ENCODE data around the gene CSF3R.
"Not testable (repeated sequence)": the region's sequence is repeated elsewhere in the genome, so short reads cannot be mapped to it uniquely, and the experiment has no call there.

Gene CSF3R

DNA sequence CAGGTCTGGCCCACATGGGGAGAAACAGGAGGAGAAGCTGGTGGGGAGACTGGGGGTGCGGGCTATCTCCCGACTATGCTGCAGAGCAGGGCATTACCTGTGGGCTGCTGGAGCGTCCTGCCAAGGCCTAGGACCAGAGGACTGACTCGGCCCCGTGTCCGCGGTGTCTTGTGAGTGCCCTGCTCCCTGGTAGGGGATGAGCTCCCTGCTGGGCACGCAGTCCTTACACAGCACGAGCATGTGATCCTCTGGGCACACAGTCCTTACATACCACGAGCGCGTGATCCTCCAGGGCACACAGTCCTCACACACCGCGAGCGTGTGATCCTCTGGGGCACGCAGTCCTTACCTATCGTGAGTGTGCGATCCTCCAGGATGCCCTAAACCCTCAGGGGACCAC, 31.8 kb upstream of the CSF3R start:
- in situ Hi-C loops (cut with HindIII; ENCODE audit: low sequenced_read_pairs), result no loop called here

DNA sequence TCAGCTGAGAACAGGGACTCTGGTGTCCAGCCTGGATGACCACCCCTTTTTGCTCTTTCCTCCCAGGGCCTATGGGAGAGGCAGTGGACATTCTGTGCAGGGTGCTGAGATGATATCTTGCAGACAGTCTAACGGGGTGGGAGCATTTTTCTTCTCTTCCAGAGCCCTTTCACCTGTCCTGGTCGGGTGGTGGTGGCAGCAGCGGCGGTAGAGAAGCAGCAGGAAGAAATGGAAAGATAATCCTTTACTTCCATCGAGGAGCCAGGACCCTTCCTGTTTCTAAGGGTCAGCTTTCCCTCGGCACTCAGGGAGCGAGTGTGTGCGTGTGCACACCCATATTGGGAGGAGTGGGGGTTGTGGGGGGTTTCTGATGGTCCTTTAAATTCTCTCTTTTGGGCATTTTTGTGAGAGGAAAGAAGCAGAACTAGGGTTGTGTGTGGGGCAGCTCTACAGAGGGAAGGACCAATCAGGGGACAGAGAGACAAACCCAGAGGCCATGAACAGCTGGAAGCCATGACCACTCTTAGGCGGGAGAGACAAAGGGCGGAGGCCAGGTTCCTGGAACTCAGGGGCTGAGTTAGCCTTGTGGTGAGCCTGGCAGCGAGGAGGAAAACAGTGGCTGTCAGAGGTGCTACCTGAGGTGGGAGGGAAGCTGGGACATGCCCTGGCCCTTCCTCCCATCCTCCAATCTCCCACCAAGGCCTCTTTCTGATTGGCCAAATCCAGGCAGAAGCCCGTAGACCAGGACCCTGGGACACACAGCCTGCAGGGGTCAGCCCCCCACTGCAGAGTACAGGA, 31.2 kb upstream of the CSF3R start:
- in situ Hi-C loops (cut with HindIII; ENCODE audit: low sequenced_read_pairs), result no loop called here

DNA sequence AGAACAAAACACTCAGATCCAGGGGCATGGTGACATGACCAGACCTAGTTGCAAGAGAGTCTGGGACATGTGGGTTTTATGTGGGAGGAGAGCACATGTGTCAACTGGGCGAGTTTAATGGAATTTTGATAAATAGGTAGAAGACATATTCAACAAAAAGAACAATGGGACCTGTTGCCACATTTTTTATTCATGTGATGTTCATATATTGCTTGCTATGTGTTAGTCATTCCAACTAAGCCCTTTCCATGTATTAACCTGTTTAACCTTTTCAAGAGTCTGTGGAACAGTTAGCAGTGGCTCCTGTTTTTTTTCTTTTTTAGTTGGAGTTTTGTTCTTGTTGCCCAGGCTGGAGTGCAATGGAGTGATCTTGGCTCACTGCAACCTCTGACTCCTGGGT, 30.1 kb upstream of the CSF3R start:
- in situ Hi-C loops (cut with HindIII; ENCODE audit: low sequenced_read_pairs), result no loop called here

DNA sequence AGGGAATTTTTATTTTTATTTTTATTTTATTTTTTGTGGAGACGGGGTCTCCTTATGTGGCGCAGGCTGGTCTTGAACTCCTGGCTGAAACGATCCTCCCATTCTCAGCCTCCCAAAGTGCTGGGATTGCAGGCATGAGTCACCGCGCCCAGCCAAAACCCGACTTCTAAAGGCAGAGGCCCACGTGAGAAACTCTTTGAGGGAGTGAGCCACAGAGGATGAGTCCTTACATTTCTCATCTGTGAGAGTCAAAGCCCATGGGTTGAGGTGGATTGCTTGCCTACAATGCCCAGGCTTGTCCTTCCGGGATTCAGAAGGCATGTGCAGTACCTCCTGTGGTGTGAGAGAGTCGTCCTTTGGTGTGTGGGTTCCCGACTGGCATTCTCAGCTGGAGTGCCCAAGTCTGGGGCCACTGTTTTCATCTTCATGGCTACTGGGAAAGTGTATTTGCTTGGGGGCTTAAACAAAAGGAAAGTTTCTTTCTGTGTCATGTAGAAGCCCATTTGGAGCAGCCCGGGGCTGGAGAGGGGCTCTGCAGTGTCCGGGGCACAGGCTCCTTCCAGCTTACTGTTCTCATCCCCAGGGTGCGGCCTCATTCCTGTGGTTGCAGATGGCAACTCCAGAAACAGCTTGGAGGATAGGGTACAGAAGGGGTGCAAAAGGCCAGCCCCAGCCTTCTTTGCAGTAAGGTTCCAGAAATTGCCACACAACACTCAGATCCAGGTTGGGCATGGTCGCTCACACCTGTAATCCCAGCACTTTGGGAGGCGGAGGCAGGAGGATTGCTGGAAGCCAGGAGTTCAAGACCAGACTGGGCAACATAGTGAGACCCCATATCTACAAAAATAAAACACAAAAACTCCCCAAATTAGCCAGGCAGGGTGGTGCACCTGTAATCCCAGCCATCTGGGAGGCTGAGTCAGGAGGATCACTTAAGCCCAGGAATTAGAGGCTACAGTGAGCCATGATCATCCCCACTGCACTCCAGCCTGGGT, 29.4 kb upstream of the CSF3R start:
- in situ Hi-C loops (cut with HindIII; ENCODE audit: low sequenced_read_pairs), result no loop called here

DNA sequence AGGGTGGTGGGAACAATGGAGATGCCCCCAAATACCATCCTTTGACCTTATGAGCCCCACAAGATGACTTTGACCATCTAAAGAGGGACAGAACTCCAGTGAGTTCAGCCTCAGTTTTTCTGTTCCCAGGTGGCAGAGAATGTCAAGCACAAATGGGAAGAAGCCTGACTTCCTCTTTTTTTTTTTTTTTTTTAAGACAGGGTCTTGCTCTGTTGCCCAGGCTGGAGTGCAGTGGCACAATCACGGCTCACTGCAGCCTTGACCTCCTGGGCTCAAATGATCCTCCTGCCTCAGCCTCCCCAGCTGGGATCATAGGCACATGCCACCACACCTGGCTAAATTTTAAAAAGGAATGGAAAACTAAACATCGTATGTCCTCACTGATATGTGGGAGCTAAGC, 28.5 kb upstream of the CSF3R start:
- in situ Hi-C loops (cut with HindIII; ENCODE audit: low sequenced_read_pairs), result not testable (repeated sequence)

DNA sequence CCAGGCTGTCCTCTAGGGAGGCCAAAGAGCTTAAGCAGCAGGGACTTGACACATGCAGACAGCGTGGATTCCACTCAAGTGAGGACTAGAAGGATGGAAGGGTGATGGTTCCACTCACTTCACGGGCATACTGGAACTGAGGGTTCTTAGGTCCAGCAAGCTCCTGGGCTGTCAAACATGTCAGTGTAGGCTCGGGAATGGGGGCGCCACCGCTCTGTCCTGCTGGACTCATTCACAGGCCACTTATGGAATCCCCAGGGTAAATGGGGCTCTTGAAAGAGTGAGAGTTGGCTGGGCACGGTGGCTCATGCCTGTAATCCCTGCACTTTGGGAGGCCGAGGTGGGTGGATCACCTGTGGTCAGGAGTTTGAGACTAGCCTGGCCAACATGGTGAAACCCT, 27.7 kb upstream of the CSF3R start:
- in situ Hi-C loops (cut with HindIII; ENCODE audit: low sequenced_read_pairs), result no loop called here

DNA sequence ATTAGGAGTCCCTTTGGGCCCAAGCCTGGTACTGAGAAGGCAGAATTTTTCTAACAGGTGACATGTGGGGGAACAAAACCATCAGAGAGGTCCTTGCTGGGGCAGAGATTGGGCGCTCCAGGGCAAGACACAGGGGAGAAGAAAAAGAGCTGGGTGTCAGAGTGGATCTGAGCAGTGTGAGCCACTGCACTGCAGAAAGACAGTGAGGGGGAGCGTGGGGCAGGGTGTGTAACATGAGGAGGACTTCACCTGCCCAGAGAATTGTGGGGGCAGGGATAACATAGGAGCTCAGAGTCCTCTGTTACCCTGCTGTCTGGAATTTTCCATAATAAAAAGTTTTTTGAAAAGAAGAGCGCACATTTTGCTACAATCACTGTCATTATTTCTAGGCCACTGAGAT, 25.5 kb upstream of the CSF3R start:
- in situ Hi-C loops (cut with HindIII; ENCODE audit: low sequenced_read_pairs), result no loop called here

DNA sequence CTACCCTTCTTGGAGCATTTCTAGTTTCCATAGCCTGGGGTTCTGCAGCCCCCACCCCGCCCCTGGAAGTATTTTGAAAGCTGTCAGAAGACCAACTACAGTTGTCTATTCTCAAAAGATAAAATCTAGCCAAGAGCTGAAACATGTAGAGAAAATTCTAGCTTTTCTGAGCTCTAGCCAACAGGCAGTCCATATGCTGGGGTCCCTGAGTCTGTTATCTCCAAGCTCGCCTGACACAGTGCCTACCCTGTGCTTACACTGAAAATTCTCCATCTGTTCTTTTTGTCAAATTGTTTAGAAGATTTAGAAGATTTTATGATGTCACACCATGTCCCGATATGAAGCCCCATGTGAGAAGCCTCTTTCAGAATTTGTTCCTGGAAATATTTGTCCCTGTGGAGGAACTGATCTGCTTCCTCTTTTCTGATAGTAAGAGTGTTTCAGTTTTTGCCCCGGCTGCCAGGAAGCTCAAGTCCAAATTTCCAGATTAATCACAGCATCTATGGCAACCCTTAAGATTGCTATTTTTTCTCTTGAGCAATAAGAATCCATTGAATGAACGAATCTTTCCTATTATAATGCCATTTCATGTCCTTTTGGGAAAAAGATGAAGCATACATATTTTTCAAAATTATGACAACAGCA, 23.7 kb upstream of the CSF3R start:
- in situ Hi-C loops (cut with HindIII; ENCODE audit: low sequenced_read_pairs), result no loop called here

DNA sequence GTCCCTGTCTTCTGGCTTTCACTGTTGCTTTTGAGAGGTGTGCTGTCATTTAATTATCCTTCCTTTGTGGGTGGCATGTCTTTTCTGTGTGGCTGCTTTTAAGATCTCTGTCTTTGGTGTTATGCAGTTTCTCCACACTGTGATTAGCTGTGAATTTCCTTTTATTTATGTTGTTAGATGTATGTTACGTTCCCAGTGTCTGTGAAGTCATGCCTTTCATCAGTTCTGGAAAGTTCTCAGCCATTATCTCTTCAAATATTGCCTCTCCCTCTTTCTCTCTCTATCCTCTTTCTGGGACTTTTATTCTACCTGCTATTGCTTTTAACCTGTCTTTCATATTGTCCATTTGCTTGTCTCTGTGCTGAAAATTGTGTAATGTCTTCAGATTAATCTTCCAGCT, 21.0 kb upstream of the CSF3R start:
- in situ Hi-C loops (cut with HindIII; ENCODE audit: low sequenced_read_pairs), result no loop called here

DNA sequence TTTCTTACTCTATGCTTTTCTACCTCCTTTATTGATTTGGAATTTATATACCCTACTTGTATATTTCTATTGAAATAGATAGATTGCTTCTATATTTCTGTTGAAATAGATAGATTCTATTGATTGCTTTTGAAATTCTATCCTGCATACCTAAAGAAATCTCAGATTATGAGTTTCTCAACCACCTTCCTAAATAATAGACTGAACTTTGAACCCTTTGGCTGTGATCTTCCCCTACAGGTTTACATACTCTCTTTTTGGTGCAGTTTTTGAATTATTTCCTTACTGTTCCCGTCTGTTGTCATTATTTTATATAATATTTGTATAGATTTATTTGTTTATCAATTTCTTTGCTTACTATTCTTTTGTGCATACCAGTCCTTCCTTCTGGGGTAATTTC, 20.4 kb upstream of the CSF3R start:
- in situ Hi-C loops (cut with HindIII; ENCODE audit: low sequenced_read_pairs), result no loop called here

DNA sequence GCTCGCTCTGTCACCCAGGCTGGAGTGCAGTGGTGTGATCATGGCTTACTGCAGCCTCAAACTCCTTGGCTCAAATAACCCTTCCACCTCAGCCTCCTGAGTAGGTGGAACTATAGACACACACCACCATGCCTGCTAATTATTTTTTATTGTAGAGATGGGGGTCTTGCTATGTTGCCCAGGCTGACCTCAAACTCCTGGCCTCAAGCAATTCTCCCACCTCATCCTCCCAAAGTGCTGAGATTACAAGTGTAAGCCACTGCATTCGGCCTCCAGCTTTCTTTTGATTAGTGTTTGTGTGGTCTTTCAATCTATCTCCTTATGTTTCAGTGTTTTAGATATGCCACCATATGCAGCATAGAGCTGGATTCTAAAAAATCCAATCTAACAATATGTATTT, 19.9 kb upstream of the CSF3R start:
- in situ Hi-C loops (cut with HindIII; ENCODE audit: low sequenced_read_pairs), result no loop called here

DNA sequence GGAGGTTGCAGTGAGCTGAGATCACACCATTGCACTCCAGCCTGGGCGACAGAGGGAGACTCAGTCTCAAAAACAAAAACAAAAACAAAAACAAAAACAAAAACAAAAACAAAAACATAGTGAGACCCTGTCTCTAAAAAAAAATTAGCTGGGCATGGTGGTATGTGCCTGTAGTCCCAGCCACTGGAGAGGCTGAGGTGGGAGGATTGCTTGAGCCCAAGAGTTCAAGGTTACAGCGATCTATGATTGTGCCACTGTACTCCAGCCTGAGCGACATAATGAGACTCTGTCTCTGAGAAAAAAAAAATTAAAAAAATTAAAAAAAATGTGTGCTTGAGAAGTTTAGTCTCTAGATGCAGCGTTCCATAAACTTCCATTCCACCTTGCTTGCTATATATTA, 19.2 kb upstream of the CSF3R start:
- in situ Hi-C loops (cut with HindIII; ENCODE audit: low sequenced_read_pairs), result not testable (repeated sequence)

DNA sequence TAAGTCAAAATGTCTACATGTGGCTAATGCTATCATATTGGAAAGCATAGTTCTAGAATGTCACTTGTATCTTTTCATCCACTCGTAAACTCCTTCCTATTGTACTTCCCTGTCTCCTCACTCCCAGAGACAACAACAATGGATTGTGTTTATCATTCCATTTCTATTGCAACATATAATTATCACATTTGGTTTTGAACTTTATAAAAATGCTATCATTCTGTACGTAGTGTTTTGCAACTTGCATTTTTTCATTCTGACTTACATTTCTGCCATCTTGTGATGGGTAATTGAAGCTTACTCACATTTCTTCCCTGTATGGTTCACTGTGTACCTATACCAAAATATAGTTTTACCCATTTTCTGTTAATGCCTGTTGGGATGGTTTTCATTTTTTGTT, 14.5 kb upstream of the CSF3R start:
- in situ Hi-C loops (cut with HindIII; ENCODE audit: low sequenced_read_pairs), result loop anchor here (5.0 kb wide), 1 partner anchor 55 kb away; no protein-coding TSS in a partner anchor

DNA sequence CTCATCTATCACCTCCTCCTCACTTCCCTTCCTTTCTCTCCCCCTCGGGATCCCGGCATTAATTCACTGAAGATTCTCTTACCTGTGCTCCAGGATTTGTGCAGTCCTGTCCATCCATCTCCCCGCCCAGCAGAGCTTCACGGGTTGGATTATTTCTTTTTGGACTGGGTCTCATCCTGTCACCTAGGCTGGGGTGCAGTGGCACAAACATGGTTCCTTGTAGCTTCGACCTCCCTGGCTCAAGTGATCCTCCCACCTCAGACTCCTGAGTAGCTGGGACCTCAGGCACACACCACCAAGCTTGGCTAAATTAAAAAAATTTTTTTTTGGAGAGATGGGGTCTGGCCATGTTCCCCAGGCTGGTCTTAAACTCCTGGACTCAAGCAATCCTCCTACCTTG, 12.3 kb upstream of the CSF3R start:
- in situ Hi-C loops (cut with HindIII; ENCODE audit: low sequenced_read_pairs), result loop anchor here (5.0 kb wide), 1 partner anchor 53 kb away; no protein-coding TSS in a partner anchor

DNA sequence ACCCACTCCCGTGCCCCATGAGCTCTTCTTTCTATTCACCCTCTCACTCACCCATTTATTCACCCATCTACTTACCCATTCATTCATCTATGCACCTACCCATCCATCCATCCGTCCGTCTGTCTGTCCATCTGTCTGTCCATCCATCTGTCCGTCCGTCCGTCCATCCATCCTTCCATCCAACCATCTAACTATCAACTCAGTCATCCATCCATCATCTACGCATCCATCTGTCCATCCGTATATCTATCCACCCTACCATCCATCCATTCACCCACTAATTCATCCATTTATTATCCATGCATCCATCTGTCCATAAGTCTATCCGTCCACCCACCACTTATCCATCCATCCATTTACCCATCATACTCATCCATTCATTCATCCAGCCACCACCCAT, 10.8 kb upstream of the CSF3R start:
- in situ Hi-C loops (cut with HindIII; ENCODE audit: low sequenced_read_pairs), result no loop called here

DNA sequence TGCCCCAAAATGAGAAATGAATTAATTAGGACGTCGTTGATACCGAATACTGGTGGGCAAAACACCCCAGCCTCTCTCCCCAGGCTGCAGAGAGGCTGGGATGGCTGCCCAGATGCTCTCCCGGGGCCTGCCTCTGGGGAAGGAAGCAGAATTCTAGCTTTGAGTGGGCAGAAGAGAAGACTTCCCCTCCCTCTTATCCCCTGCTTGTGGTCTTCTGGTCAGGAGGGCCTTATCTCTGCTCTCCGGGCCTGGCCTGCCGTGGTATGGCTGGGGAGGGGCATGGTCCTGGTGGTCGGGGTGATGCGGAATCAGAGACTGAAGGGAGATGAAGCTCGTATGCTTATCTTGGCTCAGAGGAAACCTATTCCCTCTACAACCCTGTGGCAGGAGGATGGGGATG, 9.8 kb upstream of the CSF3R start:
- in situ Hi-C loops (cut with HindIII; ENCODE audit: low sequenced_read_pairs), result no loop called here

DNA sequence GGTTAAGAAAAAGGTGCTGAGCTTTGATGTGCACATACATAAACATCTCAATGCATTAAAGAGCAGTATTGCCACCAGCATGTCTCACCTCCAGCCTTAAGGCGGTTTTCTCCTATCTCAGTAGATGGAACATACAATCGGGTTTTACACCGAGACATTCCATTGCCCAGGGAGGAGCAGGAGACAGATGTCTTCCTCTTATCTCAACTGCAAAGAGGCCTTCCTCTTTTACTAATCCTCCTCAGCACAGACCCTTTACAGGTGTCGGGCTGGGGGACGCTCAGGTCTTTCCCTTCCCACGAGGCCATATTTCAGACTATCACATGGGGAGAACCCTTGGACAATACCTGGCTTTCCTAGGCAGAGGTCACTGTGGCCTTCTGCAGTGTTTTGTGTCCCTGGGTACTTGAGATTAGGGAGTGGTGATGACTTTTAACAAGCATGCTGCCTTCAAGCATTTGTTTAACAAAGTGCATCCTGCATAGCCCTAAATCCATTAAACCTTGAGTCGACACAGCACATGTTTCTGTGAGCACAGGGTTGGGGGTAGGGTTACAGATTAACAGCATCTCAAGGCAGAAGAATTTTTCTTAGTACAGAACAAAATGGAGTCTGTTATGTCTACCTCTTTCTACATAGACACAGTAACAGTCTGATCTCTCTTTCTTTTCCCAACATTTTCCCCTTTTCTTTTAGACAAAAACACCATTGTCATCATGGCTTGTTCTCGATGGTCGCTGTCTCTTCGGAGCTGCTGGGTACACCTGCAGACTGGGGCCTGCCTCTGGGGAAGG, 6.7 kb upstream of the CSF3R start:
- in situ Hi-C loops (cut with HindIII; ENCODE audit: low sequenced_read_pairs), result not testable (repeated sequence)

DNA sequence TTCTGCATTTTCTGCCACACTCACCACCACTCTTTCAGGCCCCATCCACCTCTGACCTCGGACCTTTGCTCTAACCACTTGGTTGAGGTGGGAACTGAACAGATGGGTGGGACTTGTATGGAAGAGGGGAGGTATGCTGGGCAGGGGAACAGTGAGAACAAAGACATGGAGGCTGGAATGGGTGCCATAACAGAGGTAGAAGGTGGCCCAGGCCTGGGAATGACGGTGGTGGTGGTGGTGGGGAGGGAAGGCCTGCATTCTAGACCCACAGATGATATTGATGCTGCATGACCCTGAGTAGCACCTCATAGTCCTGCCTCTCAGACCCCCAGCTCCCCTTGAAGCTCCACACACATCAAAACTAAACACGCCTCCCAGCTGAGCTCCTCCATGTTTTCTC, 5.2 kb upstream of the CSF3R start:
- in situ Hi-C loops (cut with HindIII; ENCODE audit: low sequenced_read_pairs), result no loop called here

DNA sequence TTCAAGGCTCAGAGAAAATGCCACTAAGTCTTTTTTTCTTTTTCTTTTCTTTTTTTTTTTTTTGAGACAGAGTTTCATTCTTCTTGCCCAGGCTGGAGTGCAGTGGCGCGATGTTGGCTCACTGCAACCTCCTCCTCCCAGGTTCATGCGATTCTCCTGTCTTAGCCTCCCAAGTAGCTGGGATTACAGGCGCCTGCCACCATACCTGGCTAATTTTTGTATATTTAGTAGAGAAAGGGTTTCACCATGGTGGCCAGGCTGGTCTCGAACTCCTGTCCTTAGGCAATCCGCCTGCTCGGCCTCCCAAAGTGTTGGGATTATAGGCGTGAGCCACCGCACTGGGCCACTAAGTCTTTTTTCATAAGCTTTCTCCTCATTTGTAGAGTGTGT, 4.6 kb upstream of the CSF3R start:
- in situ Hi-C loops (cut with HindIII; ENCODE audit: low sequenced_read_pairs), result not testable (repeated sequence)

DNA sequence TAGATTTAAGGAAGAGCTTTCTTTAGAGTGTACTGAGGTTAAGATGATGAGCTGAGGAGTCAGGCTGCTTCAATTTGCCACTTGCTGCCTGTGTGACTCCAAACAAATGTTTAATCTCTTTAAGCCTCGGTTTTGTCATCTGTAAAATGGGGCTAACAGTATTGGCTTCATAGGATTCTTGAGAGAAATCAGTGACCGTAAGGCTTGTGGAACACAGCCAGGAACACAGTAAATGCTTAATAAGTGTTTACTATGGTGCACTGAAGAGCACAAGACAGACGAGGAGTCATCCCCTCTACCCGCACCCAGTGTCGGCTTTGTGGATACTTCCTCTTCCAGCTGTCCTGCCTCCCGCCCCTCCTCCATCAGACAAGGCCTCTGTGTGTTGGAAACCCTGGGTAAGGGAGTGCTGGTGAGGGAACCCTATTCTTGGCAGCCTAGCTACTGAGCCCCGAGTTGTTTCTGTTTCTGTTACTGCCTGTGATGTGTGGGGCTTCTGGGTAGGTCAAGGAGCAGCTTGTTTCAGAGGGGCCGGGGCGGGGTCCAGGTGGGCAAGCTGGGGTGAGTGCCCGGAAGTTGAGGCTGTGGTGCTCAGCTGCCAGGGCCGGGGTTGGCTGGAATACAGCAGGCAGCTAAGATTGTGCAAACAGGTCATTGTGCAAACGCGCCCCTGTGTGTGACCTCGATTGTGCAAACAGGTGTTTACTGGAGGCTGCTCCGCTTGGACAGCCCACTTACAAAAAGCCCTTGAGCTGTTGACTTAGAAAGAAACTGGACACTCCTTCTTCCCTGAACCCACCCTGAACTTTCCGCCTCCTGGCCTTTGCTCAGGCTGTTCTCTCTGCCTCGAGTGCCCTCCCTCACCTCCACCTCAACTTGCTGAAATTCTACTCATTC, 4.0 kb upstream of the CSF3R start:
- in situ Hi-C loops (cut with HindIII; ENCODE audit: low sequenced_read_pairs), result no loop called here
